Measurements from ENCODE around the gene UVSSA.

The UVSSA gene

DNA sequence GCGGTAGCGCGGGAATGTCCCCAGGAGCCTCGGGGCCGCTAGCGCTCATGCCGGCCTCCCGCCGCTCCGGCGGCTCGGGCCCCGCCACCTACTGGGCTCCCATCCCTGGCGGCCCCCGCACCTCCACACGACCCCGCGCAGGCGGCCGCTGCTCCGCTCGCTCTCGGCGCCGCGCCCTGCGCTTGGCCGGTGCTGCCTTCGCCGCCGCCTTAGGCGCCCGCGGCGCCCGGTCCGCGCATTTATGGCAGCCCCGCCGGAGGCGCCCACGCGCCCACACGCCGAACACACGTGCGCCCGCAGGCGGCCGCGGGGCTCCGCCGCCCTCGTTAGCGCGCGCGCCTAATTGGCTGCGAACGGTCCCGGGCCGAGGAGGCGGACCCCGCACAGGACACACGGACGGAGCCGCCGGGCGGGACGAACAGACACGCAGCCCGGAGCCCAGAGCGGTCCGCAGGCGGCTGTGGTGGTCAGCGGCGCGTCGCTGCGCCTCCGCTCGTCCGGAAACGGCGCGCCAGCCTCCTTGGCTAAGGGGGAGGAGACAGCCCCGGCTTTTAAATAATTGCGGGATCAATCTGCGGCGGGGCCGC lies 59.5 kb downstream of the UVSSA start, which contains the start of gene NKX1-1:
NKX1-1 (minus strand) TSS at position 49 of the 587 bp plus-strand sequence; CDS start at position 49, 0 bp downstream.
- Histone ChIP-seq H3K9ac (ENCODE audit: insufficient read length) (no peak within 1 kb of the TSS), H3K27ac (no peak within 1 kb of the TSS), H3K36me3 (ENCODE audit: insufficient read depth, low read length) (no peaks in the 10 kb centered on the region), H3K9me3 (ENCODE audit: low read depth, low read length) (no peaks in the 10 kb centered on the region), H3K4me3 (no peak within 1 kb of the TSS)
- TF ChIP-seq EZH2 (IDR thresholded peaks at IDR 0.05) (no peak), POLR2AphosphoS5 (IDR thresholded peaks at IDR 0.05; ENCODE audit: borderline replicate concordance, low read depth, low read length) (no peak), FOXP2 (optimal IDR thresholded peaks at IDR 0.05; ENCODE audit: control extremely low read depth, extremely low read length, insufficient read depth) (no peak)
- DNase-seq (ENCODE audit: low read depth, low spot score) = no peak

DNA sequence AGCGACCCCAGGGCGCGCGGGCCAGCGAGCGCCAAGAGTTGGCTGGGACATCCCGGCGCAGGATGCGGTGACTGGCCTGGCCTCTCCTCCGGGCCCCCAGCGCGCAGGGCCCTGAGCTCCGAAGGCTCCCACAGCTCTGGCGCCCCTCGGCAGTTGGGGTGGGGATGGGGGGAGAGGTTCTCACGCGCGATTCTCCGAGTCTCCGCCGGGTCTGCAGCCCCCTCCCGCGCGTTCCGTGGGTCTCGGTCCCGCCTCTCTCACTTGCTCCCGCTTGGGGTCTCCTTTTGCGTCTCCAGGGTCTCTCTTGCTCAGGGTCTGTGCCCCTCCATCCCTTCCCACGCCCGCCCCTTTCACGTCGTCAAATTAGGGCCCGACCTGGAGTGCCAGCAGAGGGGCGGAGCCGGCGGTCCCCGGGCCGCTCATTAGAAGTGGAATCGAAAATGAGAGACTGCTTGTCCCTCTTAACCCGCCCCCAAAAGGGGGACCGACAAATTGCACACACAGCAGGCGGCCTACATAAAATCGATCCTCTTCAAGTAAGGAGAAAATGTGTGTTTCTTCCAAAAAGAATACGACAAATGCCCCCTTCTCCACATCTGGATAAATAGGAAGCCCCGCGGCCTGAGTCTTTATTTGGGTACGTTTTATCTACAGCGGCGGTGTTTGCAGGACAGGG lies 60.1 kb downstream of the UVSSA start:
- TF ChIP-seq EZH2 (IDR thresholded peaks at IDR 0.05) = no peak
- Histone ChIP-seq H3K9me3 (ENCODE audit: low read depth, low read length) (no peaks in the 10 kb centered on the region), H3K4me3 (no peak overlapping the region), H3K27ac (no peak overlapping the region), H3K36me3 (ENCODE audit: insufficient read depth, low read length) (no peaks in the 10 kb centered on the region), H3K9ac (ENCODE audit: insufficient read length) (no peak overlapping the region)
- no peak for DNase-seq (ENCODE audit: low read depth, low spot score)

DNA sequence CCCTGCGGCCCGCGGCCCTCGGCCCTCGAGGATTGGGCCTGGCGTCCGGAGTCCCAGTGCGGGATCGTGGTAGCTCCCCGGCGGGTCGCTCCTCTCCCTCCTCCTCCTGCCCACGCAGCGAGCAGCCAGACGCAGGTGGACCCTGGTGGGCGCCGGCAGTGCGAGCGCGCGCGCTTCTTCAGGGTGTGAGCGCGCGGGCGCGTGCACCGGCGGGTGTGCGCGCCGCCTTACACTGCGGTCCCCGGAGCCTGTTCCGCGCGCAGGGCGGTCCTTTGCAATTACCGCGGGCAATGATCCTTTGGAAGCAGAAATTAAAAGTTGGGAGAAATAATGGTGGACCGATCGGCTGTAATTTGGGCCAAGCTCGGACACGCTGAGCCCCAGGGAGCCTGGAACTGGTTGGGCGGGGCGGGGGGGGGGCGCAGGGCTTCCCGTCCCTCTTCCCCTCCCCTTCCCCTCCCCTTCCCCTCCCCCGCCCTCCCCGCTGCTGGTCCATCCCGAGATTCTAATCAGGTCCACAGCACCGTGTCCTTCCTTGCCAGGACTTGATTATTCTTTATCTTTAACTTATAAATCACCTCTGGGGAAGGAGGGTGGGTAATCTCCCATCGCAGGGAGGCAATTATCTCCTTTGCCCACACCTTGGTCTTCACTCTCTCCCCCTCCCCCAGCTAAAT lies 60.8 kb downstream of the UVSSA start:
- no peak overlapping the region for H3K27ac ChIP-seq
- DNase-seq (ENCODE audit: low read depth, low spot score) = no peak
- H3K9ac ChIP-seq (ENCODE audit: insufficient read length) = no peak overlapping the region
- TF ChIP-seq POLR2AphosphoS5 (IDR thresholded peaks at IDR 0.05; ENCODE audit: borderline replicate concordance, low read depth, low read length) = no peak
- no peak for TF ChIP-seq EZH2 (IDR thresholded peaks at IDR 0.05)
- TF ChIP-seq FOXP2 (optimal IDR thresholded peaks at IDR 0.05; ENCODE audit: control extremely low read depth, extremely low read length, insufficient read depth) = no peak
- no peaks in the 10 kb centered on the region for H3K36me3 ChIP-seq (ENCODE audit: insufficient read depth, low read length)
- no peaks in the 10 kb centered on the region for H3K9me3 ChIP-seq (ENCODE audit: low read depth, low read length)
- H3K4me3 ChIP-seq = no peak overlapping the region

DNA sequence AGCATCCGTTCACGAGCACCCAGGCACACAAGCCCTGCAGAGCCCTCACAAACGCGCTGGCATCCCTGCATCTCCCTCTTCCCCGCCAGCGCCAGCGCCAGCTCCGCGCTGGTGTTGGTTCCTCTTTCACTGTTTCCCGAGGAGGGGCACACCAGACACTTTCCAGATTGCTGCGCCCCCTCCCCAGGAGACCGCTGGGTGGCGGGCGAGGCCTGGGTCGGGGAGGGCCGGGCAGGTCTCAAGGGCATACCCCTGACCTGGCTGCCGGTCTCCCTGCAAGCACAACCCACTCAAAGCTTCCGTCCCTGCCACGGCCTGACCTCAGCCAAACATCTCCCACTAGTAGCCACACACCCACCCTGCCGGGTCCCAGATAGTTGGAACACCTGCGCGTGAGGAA lies 61.4 kb downstream of the UVSSA start:
- H3K36me3 ChIP-seq (ENCODE audit: insufficient read depth, low read length) = no peaks in the 10 kb centered on the region
- no peak overlapping the region for H3K9ac ChIP-seq (ENCODE audit: insufficient read length)
- H3K27ac ChIP-seq = no peak overlapping the region
- TF ChIP-seq FOXP2 (optimal IDR thresholded peaks at IDR 0.05; ENCODE audit: control extremely low read depth, extremely low read length, insufficient read depth) (no peak), POLR2AphosphoS5 (IDR thresholded peaks at IDR 0.05; ENCODE audit: borderline replicate concordance, low read depth, low read length) (no peak), EZH2 (IDR thresholded peaks at IDR 0.05) (no peak)
- H3K4me3 ChIP-seq = no peak overlapping the region
- DNase-seq (ENCODE audit: low read depth, low spot score) = no peak
- no peaks in the 10 kb centered on the region for H3K9me3 ChIP-seq (ENCODE audit: low read depth, low read length)

DNA sequence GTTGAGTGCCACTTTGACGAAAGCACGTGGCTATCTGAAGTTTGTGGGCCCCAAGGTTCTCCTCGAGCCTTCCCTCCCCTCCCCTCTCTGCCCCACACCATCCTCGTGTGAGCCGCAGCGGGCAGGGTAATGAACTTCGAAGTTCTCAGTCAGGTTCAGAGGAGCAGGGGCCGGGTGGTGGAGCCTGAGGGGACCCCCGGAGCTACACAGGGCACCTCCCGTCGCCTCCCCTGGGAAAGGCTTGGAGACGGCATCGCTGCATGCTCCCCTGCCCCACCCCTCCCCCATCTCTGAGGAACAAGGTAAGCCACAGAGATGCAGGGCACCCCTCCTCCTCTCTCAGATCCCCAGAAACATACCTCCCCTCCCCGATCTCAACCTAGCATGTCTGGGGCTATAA lies 62.1 kb downstream of the UVSSA start:
- Histone ChIP-seq H3K36me3 (ENCODE audit: insufficient read depth, low read length) (no peaks in the 10 kb centered on the region), H3K9me3 (ENCODE audit: low read depth, low read length) (no peaks in the 10 kb centered on the region), H3K27ac (no peak overlapping the region), H3K9ac (ENCODE audit: insufficient read length) (no peak overlapping the region), H3K4me3 (no peak overlapping the region)
- DNase-seq (ENCODE audit: low read depth, low spot score) = no peak
- TF ChIP-seq POLR2AphosphoS5 (IDR thresholded peaks at IDR 0.05; ENCODE audit: borderline replicate concordance, low read depth, low read length) (no peak), EZH2 (IDR thresholded peaks at IDR 0.05) (no peak), FOXP2 (optimal IDR thresholded peaks at IDR 0.05; ENCODE audit: control extremely low read depth, extremely low read length, insufficient read depth) (no peak)

DNA sequence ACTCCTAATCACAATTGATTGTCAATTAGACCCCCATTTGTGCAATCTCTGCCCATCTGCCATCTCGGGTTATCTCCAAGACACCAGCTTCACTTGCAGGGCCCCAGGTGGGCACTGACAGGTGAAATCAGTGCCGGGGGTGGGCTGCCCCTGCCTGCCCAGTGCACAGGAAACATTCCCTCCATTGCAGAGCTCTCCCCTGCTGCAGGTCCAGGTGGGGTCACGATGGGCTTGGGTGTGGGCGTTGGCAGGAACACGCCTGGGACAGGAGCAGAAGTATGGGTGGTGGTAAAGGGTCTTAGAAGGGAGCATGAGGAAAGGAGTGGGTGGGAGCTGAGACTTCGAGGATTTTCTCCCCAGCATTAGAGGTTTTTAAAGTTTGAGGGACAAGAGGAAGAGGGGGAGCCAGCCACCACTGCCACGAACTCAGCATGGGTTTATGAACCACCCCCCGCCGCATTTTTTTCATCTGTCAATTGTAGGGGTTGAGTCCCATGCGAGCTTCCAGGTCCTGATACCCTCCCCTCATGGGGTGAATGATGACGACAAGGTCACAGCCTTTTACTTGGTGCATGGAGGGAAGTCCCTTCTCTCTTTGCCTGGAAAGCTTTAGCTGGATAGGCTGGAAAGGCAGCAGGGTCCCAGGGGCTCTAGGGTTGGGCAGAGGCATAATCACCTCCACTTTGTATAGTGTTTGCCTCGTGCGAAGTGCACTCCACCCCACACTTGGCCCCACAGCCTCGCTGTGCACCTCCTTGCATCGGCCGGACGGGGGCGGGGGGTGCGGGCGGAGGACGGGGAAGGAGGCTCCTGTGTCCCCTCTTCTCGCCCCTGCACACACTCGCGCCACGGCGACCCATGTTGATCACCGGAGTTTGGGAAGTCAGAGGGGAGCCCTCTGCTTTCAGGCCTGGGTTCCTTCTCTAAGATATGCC lies 62.8 kb downstream of the UVSSA start:
- H3K9ac ChIP-seq (ENCODE audit: insufficient read length) = no peak overlapping the region
- no peak overlapping the region for H3K4me3 ChIP-seq
- DNase-seq (ENCODE audit: low read depth, low spot score) = no peak
- no peaks in the 10 kb centered on the region for H3K9me3 ChIP-seq (ENCODE audit: low read depth, low read length)
- H3K36me3 ChIP-seq (ENCODE audit: insufficient read depth, low read length) = no peaks in the 10 kb centered on the region
- TF ChIP-seq POLR2AphosphoS5 (IDR thresholded peaks at IDR 0.05; ENCODE audit: borderline replicate concordance, low read depth, low read length) (no peak), EZH2 (IDR thresholded peaks at IDR 0.05) (no peak), FOXP2 (optimal IDR thresholded peaks at IDR 0.05; ENCODE audit: control extremely low read depth, extremely low read length, insufficient read depth) (no peak)
- no peak overlapping the region for H3K27ac ChIP-seq

DNA sequence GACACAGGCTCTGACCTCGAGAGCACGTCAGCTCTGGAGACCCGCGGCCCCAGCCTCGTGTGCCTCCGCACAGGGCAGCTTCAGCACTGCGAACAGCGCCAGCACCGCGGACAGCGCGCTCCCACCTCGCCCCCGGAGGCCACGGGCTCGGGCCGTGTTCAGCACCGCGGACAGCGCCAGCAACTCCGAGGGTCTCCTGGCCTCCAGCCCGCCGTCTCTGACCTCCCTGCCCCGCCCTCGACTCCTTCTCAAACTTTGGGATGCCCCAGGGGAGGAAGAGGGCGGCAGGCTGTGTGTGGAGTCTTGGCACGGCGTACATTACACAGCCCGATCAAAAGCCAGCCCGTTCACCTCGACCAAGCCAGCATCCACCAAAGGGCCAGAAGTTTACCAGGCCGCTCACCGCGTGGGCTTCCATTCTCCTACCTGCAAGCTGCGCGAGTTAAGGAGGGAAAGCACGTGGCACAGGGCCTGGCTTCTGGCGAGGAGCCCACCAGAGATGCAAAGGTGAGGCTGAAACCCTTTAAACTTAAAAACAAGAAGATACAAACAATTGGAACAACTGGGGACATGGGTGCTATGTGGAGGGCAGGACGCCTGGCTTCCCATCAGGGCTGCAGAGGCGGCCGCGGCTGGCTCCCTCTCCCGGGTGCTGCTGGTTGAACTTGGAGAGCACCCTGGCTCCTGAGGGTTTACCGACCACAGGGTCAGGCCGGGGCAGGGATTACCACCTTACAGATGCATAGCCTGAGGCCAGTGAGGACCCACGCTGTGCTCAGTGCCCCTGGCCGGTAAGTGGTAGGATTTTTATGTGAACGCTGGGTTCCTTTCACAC lies 63.7 kb downstream of the UVSSA start:
- Histone ChIP-seq H3K9me3 (ENCODE audit: low read depth, low read length) (no peaks in the 10 kb centered on the region), H3K36me3 (ENCODE audit: insufficient read depth, low read length) (no peaks in the 10 kb centered on the region), H3K27ac (no peak overlapping the region), H3K4me3 (no peak overlapping the region), H3K9ac (ENCODE audit: insufficient read length) (no peak overlapping the region)
- no peak for DNase-seq (ENCODE audit: low read depth, low spot score)
- TF ChIP-seq EZH2 (IDR thresholded peaks at IDR 0.05) = no peak
- TF ChIP-seq FOXP2 (optimal IDR thresholded peaks at IDR 0.05; ENCODE audit: control extremely low read depth, extremely low read length, insufficient read depth) = peak; percentile 60
- peak; percentile 26; the same call in 1 of the 2 replicates for TF ChIP-seq POLR2AphosphoS5 (IDR thresholded peaks at IDR 0.05; ENCODE audit: borderline replicate concordance, low read depth, low read length)
